Measurements from ENCODE around the gene EEF2.
"Not testable (repeated sequence)": the region's sequence is repeated elsewhere in the genome, so short reads cannot be mapped to it uniquely, and the experiment has no call there.

EEF2 gene

GRCh38 chr19:3968556-3969434 lies 16.5 kb downstream of the EEF2 start:
- DNase-seq (ENCODE audit: low spot score), result peak; percentile 82

- not testable (repeated sequence) for DNase-seq (ENCODE audit: low spot score)
These were observed 17.3 kb downstream of the EEF2 start for GRCh38 chr19:3967983-3968382.

DNA sequence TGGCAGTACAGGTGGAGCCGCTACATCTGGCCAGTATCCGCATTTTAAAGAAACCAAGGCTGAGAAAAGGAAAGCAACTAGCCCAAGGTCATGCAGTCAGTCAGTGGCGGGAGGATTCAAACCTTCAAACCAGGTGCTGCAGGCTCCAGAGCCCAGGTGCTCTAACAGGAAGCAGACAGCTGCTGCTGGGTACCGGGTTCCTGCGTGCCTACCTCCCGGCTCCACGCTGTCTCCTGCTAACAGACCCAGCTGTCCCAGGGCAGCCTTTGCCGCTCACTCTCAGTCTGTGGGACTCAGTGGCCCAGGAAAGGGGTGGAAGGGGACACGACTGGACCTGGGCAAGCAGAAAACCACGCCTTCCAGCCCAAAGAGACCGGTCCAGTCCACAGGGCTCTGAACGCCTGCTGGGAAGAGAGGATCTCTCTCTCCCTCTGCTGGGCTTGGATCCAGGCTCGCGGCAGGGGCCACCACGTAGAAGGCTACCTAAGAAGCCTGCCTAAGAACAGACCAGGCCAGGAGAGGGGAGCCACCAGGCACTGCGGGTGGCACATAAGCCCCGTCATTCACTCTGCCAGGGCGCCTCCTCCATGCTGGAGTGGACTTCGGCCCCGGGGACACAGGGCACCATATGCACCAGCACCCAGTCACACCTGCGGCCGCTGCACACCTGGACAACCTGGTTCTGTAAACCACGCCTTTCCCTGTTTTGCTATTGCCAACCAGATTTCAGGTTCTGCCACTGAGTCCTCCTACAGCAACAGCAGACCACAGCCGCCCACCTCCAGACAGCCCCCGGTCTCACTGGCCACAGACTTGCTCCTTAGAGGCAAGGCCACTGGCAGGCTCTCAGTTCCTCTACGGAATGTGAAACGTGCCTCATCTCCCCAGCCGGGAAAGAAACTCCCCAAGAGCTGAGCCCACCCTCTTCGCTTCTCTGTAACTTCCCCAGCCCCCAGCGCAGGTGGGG lies 18.9 kb downstream of the EEF2 start:
- no peak for DNase-seq (ENCODE audit: low spot score)

DNA sequence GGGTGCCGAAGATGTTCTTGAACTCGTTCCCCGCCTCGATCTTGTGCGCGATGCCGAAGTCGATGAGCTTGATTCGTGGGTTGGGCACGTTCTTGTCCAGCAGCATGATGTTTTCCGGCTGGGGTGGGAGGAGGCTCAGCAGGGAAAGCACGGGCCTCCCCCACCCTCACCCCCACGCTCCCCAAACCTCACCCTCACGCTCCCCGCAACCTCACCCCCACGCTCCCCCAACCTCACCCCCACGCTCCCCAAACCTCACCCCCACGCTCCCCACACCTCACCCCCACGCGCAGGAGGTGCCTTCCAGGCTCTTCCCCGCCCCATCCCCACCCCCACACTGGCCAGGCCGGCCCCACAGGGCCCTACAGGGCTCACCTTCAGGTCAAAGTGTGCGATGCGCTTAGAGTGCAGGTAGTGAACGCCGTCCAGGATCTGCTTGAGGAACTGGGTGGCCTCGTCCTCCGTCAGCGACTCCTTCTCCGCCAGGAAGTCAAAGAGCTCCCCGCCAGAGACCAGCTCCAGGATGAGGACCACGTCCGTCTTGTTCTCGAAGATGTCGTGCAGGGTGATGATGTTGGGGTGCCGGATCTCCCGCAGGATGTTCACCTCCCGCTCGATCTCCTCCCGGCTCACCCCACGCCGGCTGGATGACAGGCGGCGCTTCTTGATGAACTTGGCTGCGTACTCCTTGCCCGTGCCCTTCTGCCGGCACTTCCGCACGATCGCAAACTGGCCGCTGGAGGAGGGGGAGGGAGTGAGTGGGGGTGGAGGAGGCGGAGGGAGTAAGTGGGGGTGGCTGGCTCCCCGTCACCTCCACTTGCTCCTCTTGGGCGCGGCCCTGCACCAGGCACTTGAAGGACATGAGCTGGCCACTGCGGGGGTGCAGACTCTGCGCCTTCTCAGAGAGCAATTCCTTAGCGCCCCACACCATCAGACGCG lies 20.7 kb downstream of the EEF2 start:
- DNase-seq (ENCODE audit: low spot score), result no peak

DNA sequence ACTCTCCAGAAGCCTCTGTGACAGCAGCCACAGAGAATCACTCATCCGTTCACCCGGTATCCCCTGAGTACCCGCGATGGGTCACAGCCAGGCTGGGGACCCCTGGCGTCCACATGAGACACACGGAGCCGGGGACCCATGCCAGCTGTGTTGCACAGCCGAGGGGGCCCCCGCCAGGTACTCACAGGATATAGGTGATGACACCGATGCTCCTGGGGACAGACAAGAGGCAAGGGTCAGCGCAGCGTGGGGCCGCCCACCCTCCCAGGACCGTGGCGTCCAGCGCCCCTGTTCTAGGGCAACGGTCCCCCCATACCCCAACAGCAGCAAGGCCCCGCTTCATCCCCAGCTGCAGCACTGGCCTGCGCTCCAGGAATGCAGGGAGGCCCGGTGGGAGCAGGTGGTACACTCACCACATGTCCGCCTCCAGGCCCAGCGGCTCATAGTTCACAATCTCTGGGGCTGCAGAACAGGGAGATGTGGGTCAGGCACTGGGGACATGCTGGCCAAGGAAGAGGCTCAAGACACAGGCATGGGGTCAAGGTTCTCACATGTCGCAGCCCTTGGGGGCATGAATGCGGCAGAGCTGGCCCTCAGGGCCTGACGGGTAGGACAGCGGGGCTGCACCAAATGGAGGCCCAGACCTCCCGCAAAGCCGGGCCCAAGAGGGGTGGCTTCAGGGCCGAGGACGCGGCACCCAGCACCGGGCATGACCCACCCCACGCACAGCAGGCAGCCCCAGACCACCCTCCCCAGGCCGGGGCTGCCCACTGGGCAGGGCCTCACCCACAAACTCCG lies 21.6 kb downstream of the EEF2 start:
- no peak for DNase-seq (ENCODE audit: low spot score)

DNA sequence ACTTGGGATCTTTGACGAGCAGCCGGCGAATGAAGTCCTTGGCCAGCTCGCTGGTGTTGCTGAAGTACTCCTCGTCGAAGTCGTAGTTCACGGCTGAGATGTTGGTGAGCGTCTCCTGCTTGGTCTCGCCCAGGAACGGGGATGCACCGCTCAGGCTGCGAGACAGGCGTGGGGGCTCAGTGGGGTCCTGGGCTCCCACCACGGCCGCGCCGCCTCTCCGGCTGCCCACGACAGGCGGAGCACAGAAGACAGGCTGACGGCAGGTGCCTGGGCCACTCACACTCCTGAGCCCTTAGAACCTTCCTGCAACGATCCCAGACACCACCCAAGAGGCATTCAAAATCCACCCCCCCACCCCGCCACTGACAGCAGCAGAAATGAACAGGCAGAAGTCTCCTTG lies 24.3 kb downstream of the EEF2 start:
- no peak for DNase-seq (ENCODE audit: low spot score)

DNA sequence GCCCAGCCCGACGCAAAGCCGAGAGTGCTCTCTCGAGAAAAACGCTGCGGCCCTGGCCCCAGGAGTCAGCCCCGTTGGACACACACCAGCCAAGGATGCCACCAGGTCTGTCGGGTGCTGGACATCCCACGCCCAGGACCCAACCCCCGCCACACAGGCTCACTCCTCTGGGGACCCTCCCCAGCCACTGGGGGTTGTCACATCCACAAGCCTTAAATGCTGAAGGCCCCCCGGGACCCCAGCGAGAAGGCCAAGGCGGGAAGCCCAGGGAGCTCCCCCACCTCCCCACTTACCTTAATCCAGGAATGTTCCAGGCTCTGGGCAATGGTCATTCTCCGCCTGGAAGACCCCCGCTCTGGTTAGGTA lies 25.5 kb downstream of the EEF2 start:
- no peak for DNase-seq (ENCODE audit: low spot score)

DNA sequence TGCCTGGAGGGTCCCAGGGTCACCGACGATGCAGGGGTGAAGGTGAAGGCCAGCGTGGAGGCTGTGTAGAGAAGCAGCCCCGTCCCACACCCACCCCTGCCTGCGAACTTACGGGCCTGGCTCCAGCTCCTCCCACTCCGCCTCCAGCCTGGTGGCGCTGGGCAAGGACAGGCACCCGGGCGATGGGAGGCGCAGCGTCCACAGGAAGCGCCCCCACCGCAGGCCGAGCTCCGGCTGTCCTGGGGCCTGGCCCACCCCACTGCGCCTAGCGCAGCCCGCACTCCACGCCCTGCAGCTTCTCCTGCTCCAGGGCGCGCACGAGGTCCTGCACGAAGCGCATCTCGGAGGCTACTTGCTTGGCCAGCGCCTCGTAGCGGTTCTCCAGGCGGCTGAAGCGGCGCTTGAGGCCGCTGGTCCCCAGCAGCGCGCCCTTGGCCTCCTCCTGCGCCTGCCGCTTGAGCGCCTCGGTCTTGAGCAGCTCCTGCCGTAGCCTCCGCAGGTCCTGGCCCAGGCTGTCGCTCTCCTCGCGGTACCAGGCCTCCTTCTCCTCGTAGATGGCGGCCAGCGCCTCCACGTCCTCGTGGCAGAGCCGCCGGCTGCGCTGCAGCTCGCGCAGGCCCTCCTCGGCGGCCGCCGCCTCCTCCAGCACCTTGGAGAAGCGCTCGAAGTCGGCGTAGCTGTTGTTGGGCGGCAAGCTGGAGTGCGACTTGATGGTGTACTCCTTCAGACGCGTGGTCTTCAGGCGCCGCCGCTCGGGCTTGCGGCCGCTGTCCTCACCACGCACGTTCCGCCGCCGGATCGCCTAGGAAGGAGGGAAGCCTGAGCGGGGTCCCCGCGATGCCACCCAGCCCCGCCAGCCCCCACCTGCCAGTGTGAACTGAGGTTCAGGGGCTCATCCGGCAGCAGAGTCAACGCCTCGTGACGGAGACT lies 26.2 kb downstream of the EEF2 start:
- no peak for DNase-seq (ENCODE audit: low spot score)

GRCh38 chr19:3955688-3956087 lies 29.6 kb downstream of the EEF2 start:
- no peak for DNase-seq (ENCODE audit: low spot score)

- not testable (repeated sequence) for DNase-seq (ENCODE audit: low spot score)
These were observed 30.0 kb downstream of the EEF2 start for GRCh38 chr19:3955276-3955675.

GRCh38 chr19:3954107-3954506 lies 31.2 kb downstream of the EEF2 start:
- DNase-seq (ENCODE audit: low spot score), result peak; percentile 35

DNA sequence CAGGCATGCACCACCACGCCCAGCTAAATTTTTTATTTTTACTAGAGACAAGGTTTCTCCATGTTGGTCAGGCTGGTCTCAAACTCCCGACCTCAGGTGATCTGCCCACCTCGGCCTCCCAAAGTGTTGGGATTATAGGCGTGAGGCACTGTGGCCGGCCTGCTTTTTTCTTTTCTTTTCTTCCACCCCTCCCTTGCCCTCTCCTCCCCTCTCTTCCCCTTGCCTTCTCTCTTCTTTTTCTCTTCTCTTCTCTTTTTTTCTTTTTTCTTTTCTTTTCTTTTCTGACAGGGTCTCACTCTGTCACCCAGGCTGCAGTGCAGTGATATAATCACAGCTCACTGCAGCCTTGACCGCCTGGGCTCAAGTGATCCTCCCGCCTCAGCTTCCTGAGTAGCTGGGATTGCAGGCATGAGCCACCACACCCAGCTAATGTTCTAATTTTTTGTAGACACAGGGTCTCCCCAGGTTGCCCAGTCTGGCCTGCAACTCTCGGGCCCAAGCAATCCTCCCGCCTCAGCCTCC lies 32.4 kb downstream of the EEF2 start:
- not testable (repeated sequence) for DNase-seq (ENCODE audit: low spot score)

GRCh38 chr19:3950871-3951861 lies 34.1 kb downstream of the EEF2 start:
- DNase-seq (ENCODE audit: low spot score), result no peak

DNA sequence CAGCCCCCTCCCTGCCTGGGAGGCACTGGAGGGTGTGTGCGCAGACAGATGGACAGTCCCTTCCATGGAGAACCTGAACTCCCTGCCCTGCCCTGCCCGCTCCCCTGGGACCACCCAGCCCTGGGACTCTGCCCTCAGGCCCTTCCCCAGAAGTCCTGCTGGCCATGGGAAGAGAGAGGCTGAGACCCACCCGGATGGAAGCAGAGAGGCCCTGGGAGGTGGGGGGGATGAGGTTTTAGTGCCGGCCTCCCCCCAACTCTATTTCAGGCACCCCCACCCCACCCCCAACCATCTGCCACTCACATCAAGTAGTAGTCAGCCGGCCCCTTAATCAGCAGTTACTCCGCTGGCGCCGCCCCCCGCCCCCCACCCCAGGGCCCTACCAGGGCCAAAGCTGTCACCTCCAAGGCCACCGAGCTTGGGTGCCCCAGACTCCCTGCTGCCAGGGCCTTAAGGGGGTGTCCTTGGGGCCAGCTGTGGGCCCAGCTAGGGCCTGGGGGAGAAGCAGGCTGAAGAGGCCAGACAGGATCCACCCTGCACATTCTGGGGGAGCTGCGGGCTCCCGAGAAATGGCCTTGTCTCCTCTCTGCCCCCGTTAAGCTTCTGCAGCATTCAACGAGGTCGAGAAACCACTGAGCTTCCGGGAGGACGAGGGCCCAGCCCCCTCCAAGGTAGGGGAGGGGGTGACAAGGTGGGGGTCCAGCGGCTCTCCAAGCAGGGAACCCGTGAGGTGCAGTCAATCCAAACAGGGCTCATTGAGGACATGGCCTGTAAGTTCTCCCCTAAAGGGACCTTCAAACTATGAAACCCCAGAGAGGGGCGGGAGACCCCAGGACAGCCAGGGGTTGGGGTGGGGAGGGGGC lies 35.0 kb downstream of the EEF2 start:
- DNase-seq (ENCODE audit: low spot score), result no peak

GRCh38 chr19:3949294-3949693 lies 36.0 kb downstream of the EEF2 start:
- no peak for DNase-seq (ENCODE audit: low spot score)

DNA sequence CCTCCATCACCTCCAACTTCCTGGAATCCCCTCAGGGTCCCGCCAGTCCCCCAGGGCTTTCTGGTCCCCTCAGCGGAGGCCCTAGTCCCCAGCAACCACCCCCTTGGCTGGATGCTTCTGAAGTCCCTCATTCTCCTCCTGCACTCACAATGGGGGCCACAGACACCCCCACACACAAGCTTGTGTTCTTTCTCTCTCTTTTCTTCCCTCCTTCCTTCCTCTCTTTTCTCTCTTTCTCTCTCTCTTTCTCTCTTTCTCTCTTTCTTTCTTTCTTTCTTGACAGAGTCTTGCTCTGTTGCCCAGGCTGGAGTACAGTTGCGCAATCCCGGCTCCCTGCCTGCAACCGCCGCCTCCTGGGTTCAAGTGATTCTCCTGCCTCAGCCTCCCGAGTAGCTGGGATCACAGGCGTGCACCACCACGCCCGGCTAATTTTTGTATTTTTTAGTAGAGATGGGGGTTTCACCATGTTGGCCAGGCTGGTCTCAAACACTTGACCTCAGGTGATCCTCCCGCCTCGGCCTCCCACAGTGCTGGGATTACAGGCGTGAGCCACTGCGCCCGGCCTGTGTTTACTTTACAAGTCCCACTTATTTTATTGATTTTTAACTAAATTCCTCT lies 37.8 kb downstream of the EEF2 start:
- not testable (repeated sequence) for DNase-seq (ENCODE audit: low spot score)

GRCh38 chr19:3945838-3946237 lies 39.4 kb downstream of the EEF2 start:
- no peak for DNase-seq (ENCODE audit: low spot score)
